HUES64 (cell line): ENCODE data around the gene RBMS2.

Experiments
- H3K27ac ChIP-seq: 2 replicates; pipeline ENCODE4 v1.7.0; 2013; ENCODE audit warnings: low read depth, low read length, inconsistent platforms
- H3K27me3 ChIP-seq: 2 replicates; pipeline ENCODE4 v1.6.1; 2013; ENCODE audit warnings: mild to moderate bottlenecking, low read length; ENCODE audit not compliant: insufficient read depth
- H3K36me3 ChIP-seq: 2 replicates; pipeline ENCODE4 v1.6.1; 2013; ENCODE audit warnings: mild to moderate bottlenecking, low read length; ENCODE audit not compliant: insufficient read depth
- H3K4me1 ChIP-seq: 2 replicates; pipeline ENCODE4 v1.6.1; 2013; ENCODE audit warnings: mild to moderate bottlenecking, low read length, moderate library complexity; ENCODE audit not compliant: insufficient read depth
- H3K4me3 ChIP-seq: 2 replicates; pipeline ENCODE4 v1.5.1; 2013; ENCODE audit warnings: mild to moderate bottlenecking, low read length, moderate library complexity
- H3K9ac ChIP-seq: 2 replicates; pipeline ENCODE4 v1.6.1; 2013; ENCODE audit warnings: mild to moderate bottlenecking, low read depth, low read length
- H3K9me3 ChIP-seq: 2 replicates; pipeline ENCODE4 v1.6.1; 2013; ENCODE audit warnings: low read depth, low read length; ENCODE audit not compliant: insufficient read depth
- WGBS: fragments of 150-250, 120-280 bp; methylation state at CpG from one replicate; pipeline ENCODE4 v1.1.7; 2013; ENCODE audit warnings: missing lambda C conversion rate; 5-methylcytosine and 5-hydroxymethylcytosine counted together

RBMS2 gene

DNA sequence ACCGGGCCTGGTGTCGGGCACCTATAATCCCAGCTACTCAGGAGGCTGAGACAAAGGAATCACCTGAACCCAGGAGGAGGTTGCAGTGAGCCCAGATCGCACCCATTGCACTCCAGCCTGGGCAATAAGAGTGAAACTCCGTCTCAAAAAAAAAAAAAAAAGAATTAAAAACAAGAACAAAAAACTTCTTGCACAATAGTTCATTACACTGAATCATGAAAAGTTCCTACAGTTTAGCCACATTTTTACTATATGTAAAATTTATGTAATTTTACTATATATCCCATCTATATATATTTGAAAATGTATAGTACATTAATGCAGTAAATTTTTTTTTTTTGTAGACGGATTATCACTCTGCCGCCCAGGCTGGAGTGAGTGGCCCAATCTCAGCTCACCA is 119.6 kb downstream of the RBMS2 start:
- 97% methylated on average over 6 of the region's 6 CpGs for WGBS
- Histone ChIP-seq H3K36me3 (peaks cover 80% of the 10 kb centered on the region), H3K9me3 (no peaks in the 10 kb centered on the region), H3K9ac (no peak overlapping the region), H3K4me1 (peaks cover 10% of the 10 kb centered on the region), H3K27me3 (no peaks in the 10 kb centered on the region), H3K4me3 (no peak overlapping the region), H3K27ac (no peak overlapping the region)

- no peak overlapping the region for H3K27ac ChIP-seq
- peaks cover 54% of the 10 kb centered on the region for H3K36me3 ChIP-seq
- peak overlapping the region; percentile 89 for H3K4me3 ChIP-seq
- no peaks in the 10 kb centered on the region for H3K27me3 ChIP-seq
- peaks cover 7% of the 10 kb centered on the region for H3K4me1 ChIP-seq
- 58% methylated on average over 4 of the region's 4 CpGs for WGBS
- peak overlapping the region; percentile 92 for H3K9ac ChIP-seq
- no peaks in the 10 kb centered on the region for H3K9me3 ChIP-seq
Measured at GRCh38 chr12:56644654-56645053, 123.0 kb downstream of the RBMS2 start.

GRCh38 chr12:56645201-56645716 is 123.6 kb downstream of the RBMS2 start:
- Histone ChIP-seq H3K36me3 (peaks cover 48% of the 10 kb centered on the region), H3K4me3 (peak overlapping the region; percentile 89), H3K4me1 (peaks cover 7% of the 10 kb centered on the region), H3K9ac (peak overlapping the region; percentile 92), H3K9me3 (no peaks in the 10 kb centered on the region), H3K27ac (peak overlapping the region; percentile 75), H3K27me3 (no peaks in the 10 kb centered on the region)
- WGBS: under 1% methylated on average over 29 of the region's 29 CpGs
